Panc1 (cell line): ENCODE results near the gene PAGE4.
A peak's percentile ranks its signal among the peaks of the same experiment; 100 is the strongest.

Source experiments
- POLR2AphosphoS5 ChIP-seq: IDR thresholded peaks from 2 replicates; pipeline ENCODE4 v1.6.1; 2012; ENCODE audit warnings: mild to moderate bottlenecking, low read depth, low read length, moderate library complexity
- TCF7L2 ChIP-seq: IDR thresholded peaks from 2 replicates; pipeline ENCODE4 v1.6.1; 2011; ENCODE audit warnings: mild to moderate bottlenecking, low read depth, low read length, inconsistent platforms
- TF ChIP-seq, protein P1 (sequence below): fragments of 450-650 bp; IDR thresholded peaks from 2 replicates; pipeline ENCODE4 v1.5.1; 2017; ENCODE audit warnings: mild to moderate bottlenecking
- TF ChIP-seq, protein P2 (sequence below), 2 experiments: IDR thresholded peaks; 2 replicates each; pipeline ENCODE4 v1.6.1; 2011 to 2012; ENCODE audit warnings: low read depth in 2 of 2, control low read depth in 1 of 2, low read length in 1 of 2, mild to moderate bottlenecking in 1 of 2, moderate library complexity in 1 of 2; ENCODE audit not compliant: insufficient read depth in 1 of 2

DNA sequence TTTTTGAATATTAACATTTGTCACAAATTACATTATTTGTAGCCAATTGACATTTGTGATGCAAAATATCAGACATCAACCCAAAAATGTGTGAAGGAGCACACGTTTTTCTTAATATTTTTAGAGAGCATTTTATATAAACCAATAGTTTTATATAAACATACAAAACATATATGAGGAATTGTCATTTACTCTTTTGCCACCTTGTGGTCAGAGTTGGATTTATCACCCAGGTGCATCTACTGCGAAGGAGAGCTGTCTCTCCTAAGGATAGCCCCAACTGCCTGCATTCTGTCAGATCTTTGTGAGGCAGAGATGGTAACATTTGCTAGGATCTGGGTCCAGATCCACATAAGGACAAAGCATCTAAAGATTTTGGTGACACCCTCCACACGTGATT is 47.6 kb downstream of the PAGE4 start:
- TF ChIP-seq, protein P1, sequence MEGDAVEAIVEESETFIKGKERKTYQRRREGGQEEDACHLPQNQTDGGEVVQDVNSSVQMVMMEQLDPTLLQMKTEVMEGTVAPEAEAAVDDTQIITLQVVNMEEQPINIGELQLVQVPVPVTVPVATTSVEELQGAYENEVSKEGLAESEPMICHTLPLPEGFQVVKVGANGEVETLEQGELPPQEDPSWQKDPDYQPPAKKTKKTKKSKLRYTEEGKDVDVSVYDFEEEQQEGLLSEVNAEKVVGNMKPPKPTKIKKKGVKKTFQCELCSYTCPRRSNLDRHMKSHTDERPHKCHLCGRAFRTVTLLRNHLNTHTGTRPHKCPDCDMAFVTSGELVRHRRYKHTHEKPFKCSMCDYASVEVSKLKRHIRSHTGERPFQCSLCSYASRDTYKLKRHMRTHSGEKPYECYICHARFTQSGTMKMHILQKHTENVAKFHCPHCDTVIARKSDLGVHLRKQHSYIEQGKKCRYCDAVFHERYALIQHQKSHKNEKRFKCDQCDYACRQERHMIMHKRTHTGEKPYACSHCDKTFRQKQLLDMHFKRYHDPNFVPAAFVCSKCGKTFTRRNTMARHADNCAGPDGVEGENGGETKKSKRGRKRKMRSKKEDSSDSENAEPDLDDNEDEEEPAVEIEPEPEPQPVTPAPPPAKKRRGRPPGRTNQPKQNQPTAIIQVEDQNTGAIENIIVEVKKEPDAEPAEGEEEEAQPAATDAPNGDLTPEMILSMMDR, result peak; percentile 72
- TF ChIP-seq POLR2AphosphoS5, result no peak
- no peak for TF ChIP-seq TCF7L2
- TF ChIP-seq, protein P2, sequence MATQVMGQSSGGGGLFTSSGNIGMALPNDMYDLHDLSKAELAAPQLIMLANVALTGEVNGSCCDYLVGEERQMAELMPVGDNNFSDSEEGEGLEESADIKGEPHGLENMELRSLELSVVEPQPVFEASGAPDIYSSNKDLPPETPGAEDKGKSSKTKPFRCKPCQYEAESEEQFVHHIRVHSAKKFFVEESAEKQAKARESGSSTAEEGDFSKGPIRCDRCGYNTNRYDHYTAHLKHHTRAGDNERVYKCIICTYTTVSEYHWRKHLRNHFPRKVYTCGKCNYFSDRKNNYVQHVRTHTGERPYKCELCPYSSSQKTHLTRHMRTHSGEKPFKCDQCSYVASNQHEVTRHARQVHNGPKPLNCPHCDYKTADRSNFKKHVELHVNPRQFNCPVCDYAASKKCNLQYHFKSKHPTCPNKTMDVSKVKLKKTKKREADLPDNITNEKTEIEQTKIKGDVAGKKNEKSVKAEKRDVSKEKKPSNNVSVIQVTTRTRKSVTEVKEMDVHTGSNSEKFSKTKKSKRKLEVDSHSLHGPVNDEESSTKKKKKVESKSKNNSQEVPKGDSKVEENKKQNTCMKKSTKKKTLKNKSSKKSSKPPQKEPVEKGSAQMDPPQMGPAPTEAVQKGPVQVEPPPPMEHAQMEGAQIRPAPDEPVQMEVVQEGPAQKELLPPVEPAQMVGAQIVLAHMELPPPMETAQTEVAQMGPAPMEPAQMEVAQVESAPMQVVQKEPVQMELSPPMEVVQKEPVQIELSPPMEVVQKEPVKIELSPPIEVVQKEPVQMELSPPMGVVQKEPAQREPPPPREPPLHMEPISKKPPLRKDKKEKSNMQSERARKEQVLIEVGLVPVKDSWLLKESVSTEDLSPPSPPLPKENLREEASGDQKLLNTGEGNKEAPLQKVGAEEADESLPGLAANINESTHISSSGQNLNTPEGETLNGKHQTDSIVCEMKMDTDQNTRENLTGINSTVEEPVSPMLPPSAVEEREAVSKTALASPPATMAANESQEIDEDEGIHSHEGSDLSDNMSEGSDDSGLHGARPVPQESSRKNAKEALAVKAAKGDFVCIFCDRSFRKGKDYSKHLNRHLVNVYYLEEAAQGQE (IDR thresholded peaks at IDR 0.05; ENCODE audit: insufficient read depth in 1 of 2, low read depth in 2 of 2, low read length in 1 of 2), result no peak
